ENCODE results near the gene PTPN20. TPM values are rescaled to one million over a fixed set of nuclear protein-coding genes. Genes with fewer than 3 reads are reported as not detected.

Gene PTPN20
- total and polyA plus RNA-seq, 2 of the 8 experiments (the other 6 are each of a cell fraction or from before 2014, with no cell fraction given), result not detected

DNA sequence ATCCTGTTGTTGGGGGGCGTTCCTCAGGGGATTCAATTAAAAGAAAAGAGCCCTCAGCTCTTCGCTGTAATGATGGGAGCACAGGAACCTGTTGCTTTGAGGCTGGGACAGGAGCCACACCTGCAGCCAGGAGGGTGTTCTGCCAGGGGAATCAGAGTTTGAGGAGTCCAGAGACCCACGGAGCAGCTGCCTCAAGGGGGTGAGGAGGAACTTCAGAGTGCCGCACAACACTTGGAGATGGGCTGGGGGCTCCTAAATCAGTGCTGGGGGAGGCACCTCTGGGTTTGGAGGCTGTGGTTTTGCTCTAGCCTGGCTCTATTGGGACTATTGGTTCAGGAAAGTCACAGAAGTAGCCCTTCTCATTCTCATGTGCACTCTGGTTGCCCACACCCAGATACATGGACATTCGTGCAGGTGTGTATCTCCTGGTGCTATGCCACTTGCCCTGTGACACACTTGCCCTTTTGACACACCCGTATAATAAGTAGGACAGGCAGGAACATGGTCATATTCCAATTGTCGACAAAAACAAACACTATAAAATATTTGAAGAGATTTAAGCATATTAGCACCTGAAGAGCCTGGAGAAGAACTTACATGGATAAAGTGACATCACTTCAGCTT lies 98.1 kb downstream of the PTPN20 start (continued):
- TF ChIP-seq, protein P1, sequence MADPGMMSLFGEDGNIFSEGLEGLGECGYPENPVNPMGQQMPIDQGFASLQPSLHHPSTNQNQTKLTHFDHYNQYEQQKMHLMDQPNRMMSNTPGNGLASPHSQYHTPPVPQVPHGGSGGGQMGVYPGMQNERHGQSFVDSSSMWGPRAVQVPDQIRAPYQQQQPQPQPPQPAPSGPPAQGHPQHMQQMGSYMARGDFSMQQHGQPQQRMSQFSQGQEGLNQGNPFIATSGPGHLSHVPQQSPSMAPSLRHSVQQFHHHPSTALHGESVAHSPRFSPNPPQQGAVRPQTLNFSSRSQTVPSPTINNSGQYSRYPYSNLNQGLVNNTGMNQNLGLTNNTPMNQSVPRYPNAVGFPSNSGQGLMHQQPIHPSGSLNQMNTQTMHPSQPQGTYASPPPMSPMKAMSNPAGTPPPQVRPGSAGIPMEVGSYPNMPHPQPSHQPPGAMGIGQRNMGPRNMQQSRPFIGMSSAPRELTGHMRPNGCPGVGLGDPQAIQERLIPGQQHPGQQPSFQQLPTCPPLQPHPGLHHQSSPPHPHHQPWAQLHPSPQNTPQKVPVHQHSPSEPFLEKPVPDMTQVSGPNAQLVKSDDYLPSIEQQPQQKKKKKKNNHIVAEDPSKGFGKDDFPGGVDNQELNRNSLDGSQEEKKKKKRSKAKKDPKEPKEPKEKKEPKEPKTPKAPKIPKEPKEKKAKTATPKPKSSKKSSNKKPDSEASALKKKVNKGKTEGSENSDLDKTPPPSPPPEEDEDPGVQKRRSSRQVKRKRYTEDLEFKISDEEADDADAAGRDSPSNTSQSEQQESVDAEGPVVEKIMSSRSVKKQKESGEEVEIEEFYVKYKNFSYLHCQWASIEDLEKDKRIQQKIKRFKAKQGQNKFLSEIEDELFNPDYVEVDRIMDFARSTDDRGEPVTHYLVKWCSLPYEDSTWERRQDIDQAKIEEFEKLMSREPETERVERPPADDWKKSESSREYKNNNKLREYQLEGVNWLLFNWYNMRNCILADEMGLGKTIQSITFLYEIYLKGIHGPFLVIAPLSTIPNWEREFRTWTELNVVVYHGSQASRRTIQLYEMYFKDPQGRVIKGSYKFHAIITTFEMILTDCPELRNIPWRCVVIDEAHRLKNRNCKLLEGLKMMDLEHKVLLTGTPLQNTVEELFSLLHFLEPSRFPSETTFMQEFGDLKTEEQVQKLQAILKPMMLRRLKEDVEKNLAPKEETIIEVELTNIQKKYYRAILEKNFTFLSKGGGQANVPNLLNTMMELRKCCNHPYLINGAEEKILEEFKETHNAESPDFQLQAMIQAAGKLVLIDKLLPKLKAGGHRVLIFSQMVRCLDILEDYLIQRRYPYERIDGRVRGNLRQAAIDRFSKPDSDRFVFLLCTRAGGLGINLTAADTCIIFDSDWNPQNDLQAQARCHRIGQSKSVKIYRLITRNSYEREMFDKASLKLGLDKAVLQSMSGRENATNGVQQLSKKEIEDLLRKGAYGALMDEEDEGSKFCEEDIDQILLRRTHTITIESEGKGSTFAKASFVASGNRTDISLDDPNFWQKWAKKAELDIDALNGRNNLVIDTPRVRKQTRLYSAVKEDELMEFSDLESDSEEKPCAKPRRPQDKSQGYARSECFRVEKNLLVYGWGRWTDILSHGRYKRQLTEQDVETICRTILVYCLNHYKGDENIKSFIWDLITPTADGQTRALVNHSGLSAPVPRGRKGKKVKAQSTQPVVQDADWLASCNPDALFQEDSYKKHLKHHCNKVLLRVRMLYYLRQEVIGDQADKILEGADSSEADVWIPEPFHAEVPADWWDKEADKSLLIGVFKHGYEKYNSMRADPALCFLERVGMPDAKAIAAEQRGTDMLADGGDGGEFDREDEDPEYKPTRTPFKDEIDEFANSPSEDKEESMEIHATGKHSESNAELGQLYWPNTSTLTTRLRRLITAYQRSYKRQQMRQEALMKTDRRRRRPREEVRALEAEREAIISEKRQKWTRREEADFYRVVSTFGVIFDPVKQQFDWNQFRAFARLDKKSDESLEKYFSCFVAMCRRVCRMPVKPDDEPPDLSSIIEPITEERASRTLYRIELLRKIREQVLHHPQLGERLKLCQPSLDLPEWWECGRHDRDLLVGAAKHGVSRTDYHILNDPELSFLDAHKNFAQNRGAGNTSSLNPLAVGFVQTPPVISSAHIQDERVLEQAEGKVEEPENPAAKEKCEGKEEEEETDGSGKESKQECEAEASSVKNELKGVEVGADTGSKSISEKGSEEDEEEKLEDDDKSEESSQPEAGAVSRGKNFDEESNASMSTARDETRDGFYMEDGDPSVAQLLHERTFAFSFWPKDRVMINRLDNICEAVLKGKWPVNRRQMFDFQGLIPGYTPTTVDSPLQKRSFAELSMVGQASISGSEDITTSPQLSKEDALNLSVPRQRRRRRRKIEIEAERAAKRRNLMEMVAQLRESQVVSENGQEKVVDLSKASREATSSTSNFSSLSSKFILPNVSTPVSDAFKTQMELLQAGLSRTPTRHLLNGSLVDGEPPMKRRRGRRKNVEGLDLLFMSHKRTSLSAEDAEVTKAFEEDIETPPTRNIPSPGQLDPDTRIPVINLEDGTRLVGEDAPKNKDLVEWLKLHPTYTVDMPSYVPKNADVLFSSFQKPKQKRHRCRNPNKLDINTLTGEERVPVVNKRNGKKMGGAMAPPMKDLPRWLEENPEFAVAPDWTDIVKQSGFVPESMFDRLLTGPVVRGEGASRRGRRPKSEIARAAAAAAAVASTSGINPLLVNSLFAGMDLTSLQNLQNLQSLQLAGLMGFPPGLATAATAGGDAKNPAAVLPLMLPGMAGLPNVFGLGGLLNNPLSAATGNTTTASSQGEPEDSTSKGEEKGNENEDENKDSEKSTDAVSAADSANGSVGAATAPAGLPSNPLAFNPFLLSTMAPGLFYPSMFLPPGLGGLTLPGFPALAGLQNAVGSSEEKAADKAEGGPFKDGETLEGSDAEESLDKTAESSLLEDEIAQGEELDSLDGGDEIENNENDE (IDR thresholded peaks at IDR 0.05; ENCODE audit: insufficient replicate concordance, low read length), result no peak
- TF ChIP-seq CBX8 (IDR thresholded peaks at IDR 0.05; ENCODE audit: borderline replicate concordance, low read depth, low read length), result no peak
- no peak for TF ChIP-seq CHD2 (IDR thresholded peaks at IDR 0.05; ENCODE audit: low read length)
- TF ChIP-seq ZNF274 (IDR thresholded peaks at IDR 0.05; ENCODE audit: borderline replicate concordance, extremely low read depth, low read length), result no peak
- TF ChIP-seq, protein P2, sequence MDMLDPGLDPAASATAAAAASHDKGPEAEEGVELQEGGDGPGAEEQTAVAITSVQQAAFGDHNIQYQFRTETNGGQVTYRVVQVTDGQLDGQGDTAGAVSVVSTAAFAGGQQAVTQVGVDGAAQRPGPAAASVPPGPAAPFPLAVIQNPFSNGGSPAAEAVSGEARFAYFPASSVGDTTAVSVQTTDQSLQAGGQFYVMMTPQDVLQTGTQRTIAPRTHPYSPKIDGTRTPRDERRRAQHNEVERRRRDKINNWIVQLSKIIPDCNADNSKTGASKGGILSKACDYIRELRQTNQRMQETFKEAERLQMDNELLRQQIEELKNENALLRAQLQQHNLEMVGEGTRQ (IDR thresholded peaks at IDR 0.05; ENCODE audit: low read length), result no peak
- no peak for TF ChIP-seq PHF8 (conservative IDR thresholded peaks at IDR 0.05; ENCODE audit: low read depth, low read length)
- TF ChIP-seq, protein P3, sequence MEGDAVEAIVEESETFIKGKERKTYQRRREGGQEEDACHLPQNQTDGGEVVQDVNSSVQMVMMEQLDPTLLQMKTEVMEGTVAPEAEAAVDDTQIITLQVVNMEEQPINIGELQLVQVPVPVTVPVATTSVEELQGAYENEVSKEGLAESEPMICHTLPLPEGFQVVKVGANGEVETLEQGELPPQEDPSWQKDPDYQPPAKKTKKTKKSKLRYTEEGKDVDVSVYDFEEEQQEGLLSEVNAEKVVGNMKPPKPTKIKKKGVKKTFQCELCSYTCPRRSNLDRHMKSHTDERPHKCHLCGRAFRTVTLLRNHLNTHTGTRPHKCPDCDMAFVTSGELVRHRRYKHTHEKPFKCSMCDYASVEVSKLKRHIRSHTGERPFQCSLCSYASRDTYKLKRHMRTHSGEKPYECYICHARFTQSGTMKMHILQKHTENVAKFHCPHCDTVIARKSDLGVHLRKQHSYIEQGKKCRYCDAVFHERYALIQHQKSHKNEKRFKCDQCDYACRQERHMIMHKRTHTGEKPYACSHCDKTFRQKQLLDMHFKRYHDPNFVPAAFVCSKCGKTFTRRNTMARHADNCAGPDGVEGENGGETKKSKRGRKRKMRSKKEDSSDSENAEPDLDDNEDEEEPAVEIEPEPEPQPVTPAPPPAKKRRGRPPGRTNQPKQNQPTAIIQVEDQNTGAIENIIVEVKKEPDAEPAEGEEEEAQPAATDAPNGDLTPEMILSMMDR (IDR thresholded peaks at IDR 0.05; ENCODE audit: control extremely low read depth in 1 of 3, insufficient read depth in 1 of 3, low read depth in 1 of 3, low read length in 3 of 3), result no peak
